ENCODE data around the gene KCNH1.

Gene KCNH1

GRCh38 chr1:210748796-210749195 is 385.2 kb downstream of the KCNH1 start:
- DNase-seq: no peak

DNA sequence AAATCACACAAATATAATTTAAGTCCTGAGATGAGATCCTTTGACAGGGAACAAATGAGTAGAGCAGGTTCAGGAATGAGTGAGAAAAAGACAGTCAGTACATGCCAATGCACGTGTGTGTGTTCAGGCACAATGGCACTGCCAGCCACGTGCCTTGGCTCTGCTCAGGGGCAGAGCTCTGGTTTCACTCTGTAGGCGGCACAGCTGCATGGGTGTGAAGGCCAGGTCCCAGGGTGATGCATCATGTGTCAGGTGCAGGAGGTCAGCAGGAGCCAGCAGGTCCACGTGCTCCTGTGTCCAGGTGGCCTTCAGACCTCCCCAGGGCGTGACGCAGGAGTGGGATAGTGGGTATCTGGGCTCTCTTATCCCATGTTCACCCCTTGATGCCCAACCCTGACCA is 386.1 kb downstream of the KCNH1 start:
- DNase-seq: no peak

DNA sequence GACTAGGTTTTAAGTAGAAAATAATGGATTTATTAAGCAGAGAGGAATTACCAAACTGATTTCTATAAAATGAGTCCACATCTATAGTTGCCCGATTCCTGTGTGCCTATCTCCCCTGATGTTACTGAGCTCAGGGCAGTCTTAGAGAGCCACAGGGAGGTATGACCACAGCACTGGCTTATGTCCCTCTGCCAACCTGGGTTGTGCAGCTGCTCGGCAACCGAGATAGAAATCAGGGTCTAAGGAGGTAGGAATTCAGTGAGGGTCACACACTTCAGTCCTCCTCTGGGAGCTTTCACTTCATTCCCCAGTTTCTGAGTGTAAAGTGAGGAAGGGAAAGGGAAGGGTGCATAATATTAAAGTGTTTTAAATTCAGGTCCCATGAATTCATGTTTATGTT is 386.8 kb downstream of the KCNH1 start:
- DNase-seq: no peak

DNA sequence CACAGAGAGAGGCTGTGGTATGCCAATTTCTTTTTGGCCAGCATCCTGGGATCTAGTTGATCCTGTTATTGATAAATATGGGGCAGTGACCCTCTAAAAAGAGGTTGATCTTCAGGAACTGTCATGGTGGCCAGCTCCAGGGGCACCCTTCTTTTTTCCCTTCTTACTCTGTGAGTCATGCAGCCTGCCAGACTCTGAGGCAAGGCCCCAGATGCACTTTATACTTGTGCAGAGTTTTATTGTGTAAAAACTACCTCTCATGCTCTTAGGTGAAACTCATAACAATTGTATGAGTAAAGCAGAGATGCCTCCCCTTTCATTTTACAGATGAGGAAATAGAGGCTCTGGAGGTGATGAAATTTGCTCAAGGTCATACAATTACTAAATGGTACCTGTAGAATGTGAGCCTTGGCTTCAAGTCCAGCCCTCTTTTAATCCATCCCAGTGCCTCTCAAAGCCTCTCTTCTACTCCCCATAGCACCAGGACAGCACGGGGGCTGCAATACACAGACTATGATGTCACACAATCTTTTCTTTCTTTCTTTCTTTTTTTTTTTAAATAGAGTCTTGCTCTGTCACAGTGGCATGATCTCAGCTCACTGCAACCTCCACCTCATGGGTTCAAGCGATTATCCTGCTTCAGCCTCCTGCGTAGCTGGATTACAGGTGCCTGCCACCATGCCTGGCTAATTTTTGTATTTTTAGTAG is 387.8 kb downstream of the KCNH1 start:
- no peak for DNase-seq

GRCh38 chr1:210743038-210743437 is 390.9 kb downstream of the KCNH1 start:
- DNase-seq: no peak

DNA sequence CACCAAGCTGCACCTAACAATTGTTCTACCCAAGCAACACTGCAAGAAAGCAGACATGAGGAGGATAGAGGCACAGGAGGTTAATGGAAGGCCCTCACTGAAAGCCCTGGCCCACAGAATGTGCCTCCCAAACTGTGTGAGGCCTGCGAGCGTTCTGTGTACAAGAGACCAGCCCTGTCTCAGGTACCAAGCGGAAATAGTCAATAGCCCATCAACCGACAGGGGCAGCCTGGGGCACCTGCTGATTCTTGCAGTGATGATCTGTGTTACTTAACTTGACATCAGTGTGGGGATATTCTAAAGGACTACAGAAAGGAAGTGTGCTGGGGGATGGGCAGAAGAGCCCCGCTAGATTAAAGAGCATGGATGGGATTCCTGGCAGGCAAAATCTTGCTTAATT is 392.4 kb downstream of the KCNH1 start:
- DNase-seq: no peak

GRCh38 chr1:210739627-210740026 is 394.3 kb downstream of the KCNH1 start:
- DNase-seq: no peak

DNA sequence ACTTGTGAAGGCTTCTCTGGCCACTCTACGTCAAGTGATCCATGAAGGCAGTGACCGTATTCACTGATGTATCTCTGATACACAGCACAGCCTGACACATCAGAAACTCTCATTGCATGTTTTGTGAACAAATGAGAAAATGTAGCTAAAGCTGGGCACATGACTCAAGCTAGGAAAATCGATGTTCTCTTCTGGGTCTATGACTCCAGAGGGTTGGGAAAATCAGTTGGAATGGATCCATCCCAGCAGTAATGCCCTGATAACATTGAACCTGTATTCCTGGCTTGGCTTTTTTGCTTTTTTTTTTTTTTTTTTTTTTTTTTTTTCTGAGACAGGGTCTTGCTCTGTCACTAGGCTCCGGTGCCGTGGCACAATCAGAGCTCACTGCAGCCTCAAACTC is 395.7 kb downstream of the KCNH1 start:
- DNase-seq: no peak

DNA sequence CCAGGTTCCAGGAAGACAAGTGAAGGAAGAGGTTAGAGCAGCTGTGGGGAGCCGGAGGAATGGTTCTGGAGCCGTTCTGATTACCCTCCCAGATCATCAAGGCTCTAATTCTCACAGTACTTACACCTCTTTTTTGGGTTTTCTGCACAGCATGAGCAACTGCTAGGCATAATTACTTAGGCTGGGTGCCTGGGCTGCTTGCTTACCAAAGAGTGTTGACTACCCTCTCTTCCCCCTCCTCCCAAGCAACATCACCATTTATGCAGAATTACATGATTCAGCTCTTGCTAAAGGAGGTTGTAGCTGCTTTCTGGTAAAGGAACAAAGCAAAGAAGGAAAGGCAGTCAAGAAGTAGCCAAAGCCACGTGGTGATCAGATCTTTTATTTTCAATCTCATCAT is 397.2 kb downstream of the KCNH1 start:
- DNase-seq: no peak

DNA sequence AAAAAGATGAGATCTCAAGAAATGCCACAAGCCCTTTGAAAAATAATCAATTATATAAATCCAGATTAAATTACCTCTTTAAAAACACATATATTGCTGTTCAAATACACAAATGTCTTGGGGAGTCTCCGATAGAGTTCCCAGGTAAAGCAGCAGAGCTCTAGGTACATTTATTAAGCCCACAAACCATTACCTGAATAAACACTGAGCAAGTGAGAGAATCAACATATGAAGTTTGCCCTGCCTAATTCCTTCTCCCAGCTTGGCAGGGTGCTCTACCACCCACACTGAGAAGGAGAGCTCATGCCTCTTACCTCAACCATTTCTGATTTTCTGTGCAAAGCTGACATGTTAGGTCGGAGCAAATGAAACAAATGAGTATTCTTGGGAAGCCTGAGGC is 402.4 kb downstream of the KCNH1 start:
- no peak for DNase-seq

DNA sequence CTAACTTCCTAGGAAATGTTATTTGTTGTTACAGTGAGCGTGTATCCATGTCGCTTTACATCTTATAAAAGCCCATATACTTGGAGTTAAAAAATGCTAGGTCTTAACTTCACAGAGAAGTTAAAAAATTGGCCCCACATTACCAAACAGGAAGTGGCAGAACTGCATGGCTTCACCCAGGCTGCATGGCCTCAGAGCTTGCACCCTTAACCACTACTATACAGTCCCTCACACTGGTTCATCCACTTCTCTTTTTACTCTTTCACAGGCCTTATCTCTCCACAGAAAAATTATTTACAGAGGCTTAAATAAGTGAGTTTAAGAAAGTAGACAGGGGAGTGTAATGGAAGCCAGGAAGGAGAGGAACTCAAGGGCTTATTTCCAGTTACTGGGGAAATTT is 402.8 kb downstream of the KCNH1 start:
- no peak for DNase-seq

- DNase-seq: no peak
Measured at GRCh38 chr1:210730023-210730422, 403.9 kb downstream of the KCNH1 start.

- no peak for DNase-seq
Measured at GRCh38 chr1:210728437-210729149, 405.4 kb downstream of the KCNH1 start.

DNA sequence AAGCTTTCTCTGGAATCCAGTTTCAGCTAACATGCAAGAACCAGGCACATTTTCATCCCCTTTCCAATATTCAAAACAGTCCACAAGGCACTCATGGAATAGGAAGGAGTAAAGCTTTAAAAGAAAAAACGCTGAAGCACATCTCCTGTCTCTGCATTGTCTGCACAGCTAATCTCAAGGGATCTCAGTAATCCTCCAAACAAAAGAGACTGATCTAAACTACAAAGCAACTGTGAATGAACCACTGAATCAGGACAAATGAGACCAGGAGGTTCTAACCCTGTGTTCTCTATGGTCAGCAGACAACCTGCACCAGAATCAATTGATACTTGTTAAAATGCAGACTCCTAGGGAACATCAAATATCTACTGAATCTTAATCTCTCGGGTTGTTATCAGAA is 406.2 kb downstream of the KCNH1 start:
- no peak for DNase-seq

GRCh38 chr1:210726621-210727020 is 407.3 kb downstream of the KCNH1 start:
- peak; percentile 62 for DNase-seq

DNA sequence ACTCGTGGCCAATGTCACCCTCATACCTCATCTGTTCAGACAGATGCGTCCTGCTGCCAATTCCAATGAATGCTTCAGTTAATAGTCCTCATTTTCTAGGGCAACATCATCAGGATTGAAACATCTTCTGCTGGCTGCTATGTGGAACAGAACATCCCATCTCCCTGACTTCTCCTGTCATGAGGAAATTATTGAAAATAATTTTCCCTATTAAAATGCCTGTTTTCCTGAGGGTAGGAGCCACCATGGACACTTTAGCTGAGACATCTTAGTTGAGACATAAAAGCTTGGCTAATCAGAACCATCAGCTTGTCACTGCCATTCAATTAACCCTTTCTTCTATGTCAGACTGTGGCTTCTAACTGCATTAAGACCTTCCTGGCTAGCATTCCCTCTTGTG is 409.2 kb downstream of the KCNH1 start:
- no peak for DNase-seq

DNA sequence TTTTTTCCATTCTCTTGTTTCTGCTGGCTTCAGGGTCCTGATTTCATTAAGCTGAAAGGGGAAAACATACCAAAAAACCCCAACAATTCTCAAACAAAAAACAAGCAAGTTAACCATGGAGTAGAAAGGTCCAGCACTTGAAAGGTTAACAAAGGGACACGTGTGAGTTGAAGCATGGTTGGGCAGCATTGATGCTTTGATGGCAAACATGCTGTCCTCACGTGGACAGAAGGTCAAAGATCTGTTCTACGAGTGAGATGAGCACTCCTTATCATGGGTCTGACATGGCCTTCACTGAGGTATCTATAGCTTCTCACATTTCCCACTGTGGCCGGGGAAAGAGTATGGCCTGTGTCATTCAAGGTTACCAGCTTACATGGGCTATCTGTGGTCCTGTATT is 410.3 kb downstream of the KCNH1 start:
- DNase-seq: no peak

GRCh38 chr1:210722410-210723081 is 411.4 kb downstream of the KCNH1 start:
- DNase-seq: no peak

- DNase-seq: no peak
Measured at GRCh38 chr1:210715072-210715471, 418.9 kb downstream of the KCNH1 start.

DNA sequence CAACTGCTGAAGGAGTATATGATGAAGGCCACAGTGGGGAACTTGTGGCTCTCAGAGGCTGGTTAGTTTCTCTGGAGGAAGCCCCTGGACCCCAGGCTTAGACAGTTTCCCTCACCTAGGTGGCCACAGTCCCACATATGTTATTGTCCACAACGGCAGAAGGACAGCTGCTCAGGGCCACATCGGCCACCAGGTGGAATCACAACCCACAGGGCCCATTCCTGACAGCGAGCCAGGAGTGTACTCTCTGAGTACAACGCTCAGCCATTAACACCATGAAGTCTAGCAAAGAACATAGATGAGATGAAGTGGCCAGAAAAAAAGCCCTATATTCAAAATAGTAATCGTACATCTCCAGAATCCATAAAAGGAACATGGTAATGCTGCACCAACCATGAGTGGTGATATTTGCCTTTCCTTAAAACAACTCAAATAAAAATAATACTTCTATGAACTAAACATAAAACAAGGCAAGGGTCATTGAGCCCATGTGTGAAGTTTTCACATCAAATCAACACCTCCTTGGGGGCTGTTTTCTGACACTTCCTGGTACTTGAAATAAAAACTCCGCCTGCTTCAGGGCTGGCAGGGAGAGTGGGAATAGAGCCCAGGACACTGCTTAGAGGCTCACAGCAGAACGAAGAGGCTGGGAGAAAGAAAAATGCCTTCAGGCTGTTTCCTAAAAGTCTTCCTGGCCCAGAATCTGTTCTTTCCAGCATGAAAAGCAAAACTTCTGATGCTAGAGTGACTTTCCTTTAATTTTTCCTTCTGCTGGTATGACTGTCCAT is 421.9 kb downstream of the KCNH1 start:
- DNase-seq: no peak

DNA sequence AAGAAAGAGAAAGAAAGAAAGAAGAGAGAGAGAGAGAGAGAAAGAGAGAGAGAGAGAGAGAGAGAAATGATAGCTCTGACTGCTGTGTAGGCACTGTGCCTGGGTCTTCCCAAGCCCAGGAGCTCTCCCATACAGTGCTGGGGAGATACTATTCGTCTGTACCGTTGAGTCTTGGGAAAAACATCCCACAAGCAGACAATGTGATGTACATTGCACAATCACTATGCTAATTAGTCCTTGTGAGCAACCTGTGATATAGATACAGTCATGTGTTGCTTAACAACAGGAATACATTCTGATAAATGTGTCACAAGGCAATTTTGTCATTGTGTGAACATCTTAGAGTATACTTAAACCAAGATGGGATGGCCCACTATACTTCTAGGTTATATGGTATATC is 424.2 kb downstream of the KCNH1 start:
- DNase-seq: no peak

DNA sequence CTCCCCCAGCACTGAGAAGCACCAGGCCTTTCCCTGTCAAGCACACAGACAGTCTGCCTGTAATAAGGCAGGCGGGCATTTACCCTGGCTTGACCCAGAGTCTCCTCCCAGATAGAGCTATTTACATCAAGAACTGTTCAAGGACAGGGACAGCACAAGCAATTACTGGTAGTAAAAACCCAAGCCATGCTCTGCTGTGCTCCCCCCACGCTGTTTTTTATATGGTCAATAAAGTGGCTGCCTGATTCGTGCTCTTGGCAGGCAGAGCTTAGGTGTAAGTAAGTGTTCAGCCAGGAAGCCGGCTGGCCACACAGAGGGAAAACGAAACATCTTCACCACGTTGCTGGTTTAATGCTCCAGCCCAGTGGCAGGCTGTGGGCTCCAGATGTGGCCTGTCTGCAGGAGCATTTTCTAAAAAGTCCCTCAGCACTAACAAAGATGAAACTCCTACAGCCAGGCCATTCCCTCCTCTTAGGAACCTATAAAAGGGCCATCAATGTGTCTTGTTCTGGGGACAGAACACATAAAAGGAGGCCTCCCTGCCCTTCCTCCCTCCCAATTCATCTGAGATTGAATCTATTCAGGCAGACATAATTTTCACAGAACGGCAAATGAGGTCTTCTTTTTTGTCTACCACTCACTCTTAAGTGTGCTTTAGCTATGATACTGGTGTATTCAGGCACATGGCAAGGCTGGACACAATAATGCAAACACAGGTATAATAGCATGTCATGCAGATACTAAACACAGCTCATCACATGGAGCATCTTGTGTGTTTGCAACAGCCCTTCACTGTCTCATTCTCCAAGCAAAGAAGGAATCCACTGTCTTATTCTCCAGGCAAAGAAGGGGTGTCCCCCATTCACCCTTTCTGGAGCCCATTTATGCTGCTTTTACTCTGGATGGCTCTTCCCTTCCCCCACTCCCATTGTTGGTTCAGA is 426.4 kb downstream of the KCNH1 start:
- DNase-seq: no peak

All from right forelimb (tissue), 1 donor.